EH (cell line): ENCODE data around the gene RXFP2.
A peak's percentile ranks its signal among the peaks of the same experiment; 100 is the strongest.

Experiments used
- DNase-seq: peaks from one replicate; pipeline ENCODE4 v3.0.0-alpha.2; 2015; ENCODE audit warnings: low read depth

Gene RXFP2

GRCh38 chr13:31739226-31739625 lies at the start of gene RXFP2:
Gene RXFP2 (plus strand): TSS chr13:31739526. CDS start chr13:31739613, 87 bp downstream.
- DNase-seq = no peak

- peak; percentile 30 for DNase-seq
Observed at GRCh38 chr13:31697290-31697689, 42.0 kb upstream of the RXFP2 start.

- peak; percentile 6 for DNase-seq
Observed at GRCh38 chr13:31699650-31700049, 39.7 kb upstream of the RXFP2 start.

- DNase-seq = no peak
Observed at GRCh38 chr13:31703780-31704179, 35.5 kb upstream of the RXFP2 start.

GRCh38 chr13:31706105-31706504 lies 33.2 kb upstream of the RXFP2 start:
- no peak for DNase-seq

GRCh38 chr13:31717583-31717982 lies 21.7 kb upstream of the RXFP2 start:
- no peak for DNase-seq

GRCh38 chr13:31719214-31719613 lies 20.1 kb upstream of the RXFP2 start:
- no peak for DNase-seq

GRCh38 chr13:31722673-31723072 lies 16.7 kb upstream of the RXFP2 start:
- DNase-seq = peak; percentile 8

- DNase-seq = peak; percentile 37
Observed at GRCh38 chr13:31725841-31726240, 13.5 kb upstream of the RXFP2 start.

GRCh38 chr13:31731921-31732320 lies 7.4 kb upstream of the RXFP2 start:
- DNase-seq = peak; percentile 28

GRCh38 chr13:31733066-31733465 lies 6.3 kb upstream of the RXFP2 start:
- peak; percentile 21 for DNase-seq

- DNase-seq = no peak
Observed at GRCh38 chr13:31733647-31734046, 5.7 kb upstream of the RXFP2 start.

GRCh38 chr13:31742097-31742734 lies 2.9 kb downstream of the RXFP2 start:
- peak; percentile 75 for DNase-seq

GRCh38 chr13:31747291-31747690 lies 8.0 kb downstream of the RXFP2 start:
- DNase-seq = no peak

- peak; percentile 66 for DNase-seq
Observed at GRCh38 chr13:31747966-31748365, 8.6 kb downstream of the RXFP2 start.

GRCh38 chr13:31749929-31750328 lies 10.6 kb downstream of the RXFP2 start:
- peak; percentile 98 for DNase-seq

- DNase-seq = no peak
Observed at GRCh38 chr13:31755211-31755610, 15.9 kb downstream of the RXFP2 start.

GRCh38 chr13:31755803-31756212 lies 16.5 kb downstream of the RXFP2 start:
- DNase-seq = peak; percentile 98

- peak; percentile 99 for DNase-seq
Observed at GRCh38 chr13:31756346-31756745, 17.0 kb downstream of the RXFP2 start.

- peak; percentile 69 for DNase-seq
Observed at GRCh38 chr13:31761951-31762350, 22.6 kb downstream of the RXFP2 start.

- peak; percentile 54 for DNase-seq
Observed at GRCh38 chr13:31764556-31764955, 25.2 kb downstream of the RXFP2 start.

- DNase-seq = peak; percentile 93
Observed at GRCh38 chr13:31765138-31765785, 25.9 kb downstream of the RXFP2 start.

- peak; percentile 97 for DNase-seq
Observed at GRCh38 chr13:31767175-31767900, 28.0 kb downstream of the RXFP2 start.
